Effector memory CD8-positive, alpha-beta T cell (primary cell): Measurements from ENCODE around the gene CIB1.
"Not testable (repeated sequence)": the region's sequence is repeated elsewhere in the genome, so short reads cannot be mapped to it uniquely, and the experiment has no call there.

Experiments used
- ATAC-seq: fragments of 150-1000 bp; cut with Tn5 transposase; replicated peaks from 2 replicates; pipeline ENCODE4 v1.10.0; 2021; ENCODE audit warnings: mild to moderate bottlenecking, moderate library complexity
- DNase-seq, 3 experiments: peaks; one replicate each; pipeline ENCODE4 v3.0.0; 2021
- H3K27ac Mint-ChIP-seq, 2 donors: one replicate each; pipeline ENCODE4 v1.8.0; 2022; ENCODE audit warnings: mild to moderate bottlenecking in 2 of 2, mixed read lengths in 2 of 2, moderate library complexity in 2 of 2
- H3K27me3 Mint-ChIP-seq, 2 donors: one replicate each; pipeline ENCODE4 v1.8.0; 2022; ENCODE audit warnings: mixed read lengths in 2 of 2
- H3K36me3 Mint-ChIP-seq: one replicate; pipeline ENCODE4 v1.8.0; 2022; ENCODE audit warnings: mild to moderate bottlenecking, moderate library complexity, mixed read lengths; ENCODE audit not compliant: insufficient read depth
- H3K4me1 Mint-ChIP-seq, 2 donors: one replicate each; pipeline ENCODE4 v1.8.0; 2022; ENCODE audit warnings: low read depth in 2 of 2, mixed read lengths in 2 of 2
- H3K4me3 Mint-ChIP-seq, 2 donors: one replicate each; pipeline ENCODE4 v1.8.0; 2022; ENCODE audit warnings: mild to moderate bottlenecking in 2 of 2, mixed read lengths in 2 of 2, moderate library complexity in 2 of 2
- H3K9me3 Mint-ChIP-seq, 2 donors: one replicate each; pipeline ENCODE4 v1.8.0; 2022; ENCODE audit warnings: mixed read lengths in 2 of 2

Gene CIB1

DNA sequence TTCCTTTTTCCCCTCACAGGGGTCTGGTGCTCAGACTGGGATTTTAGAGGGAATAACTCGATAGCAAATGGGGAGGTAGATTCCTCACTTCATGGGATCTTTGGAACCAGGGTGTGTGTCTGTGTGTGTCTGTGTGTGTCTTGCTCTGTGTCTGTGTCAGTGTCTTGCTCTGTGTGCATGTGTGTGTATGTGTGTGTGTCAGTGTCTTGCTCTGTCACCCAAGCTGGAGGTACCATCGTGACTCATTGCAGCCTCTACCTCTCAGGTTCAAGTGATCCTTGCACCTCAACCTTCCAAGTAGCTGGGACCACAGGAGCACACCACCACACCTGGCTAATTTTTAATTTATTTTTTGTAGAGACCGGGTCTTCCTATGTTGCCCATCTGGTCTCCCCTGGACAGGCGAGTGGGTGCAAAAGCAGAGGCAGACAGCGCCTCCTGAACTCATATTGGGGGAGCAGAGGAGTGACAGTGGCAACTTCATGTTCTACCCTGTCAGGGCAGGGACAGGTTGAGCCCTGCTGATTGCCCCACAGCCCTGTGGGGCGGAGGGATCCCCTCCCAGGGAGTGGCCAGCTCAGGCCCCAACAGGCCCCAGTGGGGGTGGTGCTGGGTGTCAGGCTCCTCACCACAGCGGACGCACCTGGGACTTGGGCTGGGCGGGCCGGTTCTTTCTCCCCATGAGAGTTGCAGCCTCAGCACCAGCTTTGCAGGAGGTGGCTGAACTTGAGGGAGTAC lies 43.0 kb downstream of the CIB1 start:
- Mint-ChIP-seq H3K27ac (peak overlapping the region; percentile 27 to 44), H3K4me1 (peaks cover 14 to 28% of the 10 kb centered on the region in 2 donors), H3K27me3 (no peaks in the 10 kb centered on the region), H3K9me3 (no peaks in the 10 kb centered on the region), H3K4me3 (no peak overlapping the region), H3K36me3 (no peaks in the 10 kb centered on the region)
- no peak for DNase-seq
- peak; percentile 43 for ATAC-seq

GRCh38 chr15:90189781-90190467 lies 43.8 kb downstream of the CIB1 start:
- Mint-ChIP-seq H3K9me3 (no peaks in the 10 kb centered on the region), H3K27me3 (no peaks in the 10 kb centered on the region), H3K27ac (no peak overlapping the region), H3K36me3 (no peaks in the 10 kb centered on the region), H3K4me3 (no peak overlapping the region), H3K4me1 (peaks cover 20 to 32% of the 10 kb centered on the region in 2 donors)
- DNase-seq (no peak), ATAC-seq (no peak)

DNA sequence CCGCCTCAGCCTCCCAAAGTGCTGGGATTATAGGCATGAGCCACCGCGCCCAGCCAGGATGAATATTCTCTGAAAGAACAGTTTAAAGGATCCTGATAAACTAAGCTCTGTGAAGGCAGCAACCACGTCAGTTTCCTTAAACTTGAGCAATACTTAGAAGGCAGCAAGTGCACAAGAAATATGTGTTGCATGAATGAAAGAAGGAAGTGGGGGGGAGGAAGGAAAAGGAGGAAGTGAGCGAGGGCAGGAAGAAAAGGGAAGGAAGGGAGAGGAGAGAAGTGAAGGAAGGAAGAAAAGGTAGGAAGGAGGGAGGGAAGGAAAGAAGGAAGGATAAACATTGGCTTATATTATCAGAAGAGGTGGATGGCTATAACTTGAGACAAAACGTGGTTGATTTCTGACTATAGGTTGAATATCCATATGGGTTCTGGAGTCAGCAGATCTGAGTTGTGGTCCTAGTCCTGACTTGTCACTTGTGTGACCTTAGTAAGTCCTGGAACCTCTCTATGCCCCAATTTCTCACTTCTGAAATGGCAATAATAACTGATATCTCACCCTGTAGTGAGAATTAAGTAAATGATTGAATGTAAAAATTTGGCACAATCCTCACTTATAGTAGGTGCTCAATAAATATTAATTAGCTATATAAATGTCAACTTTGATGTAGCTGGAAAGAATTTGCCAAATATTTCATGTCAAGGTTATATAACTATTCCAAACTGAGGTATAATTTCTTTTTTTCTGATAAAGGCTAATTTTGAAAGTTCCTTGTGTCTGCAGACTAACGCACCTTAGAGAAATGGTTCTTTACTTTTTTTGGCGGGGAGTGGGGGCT lies 44.6 kb downstream of the CIB1 start:
- no peak overlapping the region for H3K4me3 Mint-ChIP-seq
- peak overlapping the region in 1 of 2 donors; percentile 19 for H3K27ac Mint-ChIP-seq
- ATAC-seq (no peak), DNase-seq (no peak)
- H3K9me3 Mint-ChIP-seq = no peaks in the 10 kb centered on the region
- no peaks in the 10 kb centered on the region for H3K27me3 Mint-ChIP-seq
- H3K36me3 Mint-ChIP-seq = no peaks in the 10 kb centered on the region
- H3K4me1 Mint-ChIP-seq = peaks cover 22 to 31% of the 10 kb centered on the region in 2 donors

GRCh38 chr15:90188065-90188464 lies 45.7 kb downstream of the CIB1 start:
- Mint-ChIP-seq H3K27ac (peak overlapping the region in 1 of 2 donors; percentile 19), H3K4me1 (peaks cover 21 to 30% of the 10 kb centered on the region in 2 donors)
- H3K36me3 Mint-ChIP-seq, ATAC-seq, DNase-seq, H3K4me3 Mint-ChIP-seq, H3K9me3 Mint-ChIP-seq, H3K27me3 Mint-ChIP-seq: not testable (repeated sequence)

DNA sequence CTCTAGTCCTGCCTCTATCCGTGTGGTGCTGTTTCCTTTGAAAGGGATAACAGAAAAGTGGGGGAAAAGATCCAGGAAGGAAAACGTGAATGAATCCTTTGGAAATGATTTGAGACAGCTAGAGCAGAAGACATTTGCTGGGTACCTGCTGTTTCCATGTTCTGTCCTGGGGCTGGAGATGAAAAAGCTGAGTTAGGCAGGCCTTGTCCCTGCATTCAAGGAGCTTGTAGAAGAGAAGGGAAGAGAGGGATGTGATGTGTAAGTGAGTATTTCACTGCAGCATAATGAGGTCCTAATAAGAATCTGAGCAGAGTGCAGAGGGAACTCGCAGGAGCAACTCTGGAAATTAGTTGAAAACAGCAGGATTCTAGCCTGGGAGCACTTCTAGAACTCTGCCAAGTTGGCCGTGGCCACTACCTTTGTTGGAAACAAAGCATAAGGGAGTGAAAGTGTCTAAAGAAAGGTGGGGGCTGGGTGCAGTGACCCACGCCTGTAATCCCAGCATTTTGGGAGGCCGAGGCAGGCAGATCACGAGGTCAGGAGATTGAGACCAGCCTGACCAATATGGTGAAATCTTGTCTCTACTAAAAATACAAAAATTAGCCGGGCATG lies 46.4 kb downstream of the CIB1 start:
- DNase-seq (no peak), ATAC-seq (no peak)
- Mint-ChIP-seq H3K27me3 (no peaks in the 10 kb centered on the region), H3K4me3 (no peak overlapping the region), H3K9me3 (no peaks in the 10 kb centered on the region), H3K27ac (peak overlapping the region in 1 of 2 donors; percentile 35), H3K36me3 (no peaks in the 10 kb centered on the region), H3K4me1 (peaks cover 21 to 26% of the 10 kb centered on the region in 2 donors)

DNA sequence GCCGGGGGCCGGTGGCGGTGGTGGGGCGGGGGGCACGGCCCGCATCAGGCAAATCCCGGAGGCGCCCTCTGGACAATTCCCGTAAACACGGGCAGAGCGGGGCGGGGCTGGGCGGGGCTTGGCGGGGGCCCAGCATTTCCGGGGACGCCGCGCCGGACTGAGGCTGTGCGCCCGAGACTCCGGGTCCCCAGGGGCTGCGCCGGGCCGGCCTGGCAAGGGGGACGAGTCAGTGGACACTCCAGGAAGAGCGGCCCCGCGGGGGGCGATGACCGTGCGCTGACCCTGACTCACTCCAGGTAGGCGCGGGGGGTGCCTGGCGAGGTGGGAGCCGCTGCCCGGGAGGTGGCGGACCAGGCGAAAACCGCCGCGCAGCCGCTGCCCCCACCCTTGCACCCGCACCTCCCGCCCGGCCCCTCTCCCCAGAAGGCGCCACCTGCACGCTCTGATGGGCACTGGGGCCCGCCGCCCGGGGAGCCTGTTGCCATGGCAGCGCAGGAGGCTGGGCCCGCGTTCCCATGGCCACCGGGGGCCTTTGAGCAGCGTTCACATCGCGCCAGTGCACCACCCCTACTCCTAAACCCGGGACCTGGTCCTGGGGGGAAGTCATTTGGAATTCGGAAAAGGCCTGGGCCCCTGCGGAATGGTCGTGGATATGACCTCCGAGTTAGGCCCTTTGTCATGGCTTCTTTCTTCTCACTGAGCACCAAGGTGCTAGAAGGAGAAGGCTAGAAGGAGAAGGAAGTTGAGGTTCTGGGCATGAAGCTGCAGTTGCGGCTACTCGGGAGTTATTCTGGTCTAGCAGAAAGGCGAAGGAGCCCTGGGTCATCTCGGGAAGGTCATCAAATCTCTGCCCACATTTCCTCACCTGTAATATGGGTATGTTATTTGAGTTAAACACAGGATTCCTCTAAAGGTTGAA lies 48.7 kb downstream of the CIB1 start:
- Mint-ChIP-seq H3K27me3 (no peaks in the 10 kb centered on the region), H3K27ac (peak overlapping the region; percentile 85 to 88), H3K4me1 (peaks cover 10 to 13% of the 10 kb centered on the region in 2 donors), H3K9me3 (no peaks in the 10 kb centered on the region), H3K4me3 (peak overlapping the region; percentile 85 to 87), H3K36me3 (no peaks in the 10 kb centered on the region)
- ATAC-seq (peak; percentile 88), DNase-seq (peak; percentile 44 to 52 (median 50))

DNA sequence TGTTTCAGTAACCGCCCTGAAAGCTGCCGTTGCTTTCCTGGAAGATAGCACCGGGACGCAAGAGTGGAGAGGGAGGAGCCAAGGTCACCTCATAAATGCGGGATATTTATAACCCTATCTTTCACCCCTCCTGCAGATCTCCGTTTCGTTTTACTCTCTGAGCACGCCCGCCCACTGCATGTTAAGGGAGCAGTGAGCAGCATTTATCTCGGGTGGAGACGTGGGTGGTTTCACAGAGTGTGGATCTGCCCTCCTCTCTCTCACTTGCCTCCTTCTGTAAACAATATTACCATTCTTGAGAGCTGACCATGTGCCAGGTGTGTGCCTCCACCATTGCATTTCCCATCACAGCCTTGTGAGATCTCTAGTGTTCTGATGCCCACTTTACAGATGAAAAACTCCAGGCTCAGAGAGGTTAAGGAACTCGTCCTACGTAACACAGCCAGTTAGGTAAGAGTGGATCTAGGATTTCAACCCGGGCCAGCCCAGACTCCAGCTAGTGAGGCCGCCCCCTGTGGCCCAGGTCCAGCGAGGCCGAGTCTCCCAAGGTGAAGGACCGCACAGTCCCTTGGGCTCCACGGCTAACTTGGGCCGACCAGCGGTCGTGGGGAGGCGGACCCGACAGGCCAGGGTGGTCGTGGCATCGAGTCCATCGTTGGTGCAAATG lies 49.5 kb downstream of the CIB1 start:
- Mint-ChIP-seq H3K4me1 (peaks cover 13 to 15% of the 10 kb centered on the region in 2 donors), H3K27ac (peak overlapping the region; percentile 85 to 88), H3K36me3 (no peaks in the 10 kb centered on the region), H3K9me3 (no peaks in the 10 kb centered on the region), H3K4me3 (peak overlapping the region; percentile 85 to 87), H3K27me3 (peaks cover 0 to 3% of the 10 kb centered on the region in 2 donors)
- DNase-seq (peak in 2 of 3 experiments; percentile 4 to 15), ATAC-seq (peak; percentile 53)

DNA sequence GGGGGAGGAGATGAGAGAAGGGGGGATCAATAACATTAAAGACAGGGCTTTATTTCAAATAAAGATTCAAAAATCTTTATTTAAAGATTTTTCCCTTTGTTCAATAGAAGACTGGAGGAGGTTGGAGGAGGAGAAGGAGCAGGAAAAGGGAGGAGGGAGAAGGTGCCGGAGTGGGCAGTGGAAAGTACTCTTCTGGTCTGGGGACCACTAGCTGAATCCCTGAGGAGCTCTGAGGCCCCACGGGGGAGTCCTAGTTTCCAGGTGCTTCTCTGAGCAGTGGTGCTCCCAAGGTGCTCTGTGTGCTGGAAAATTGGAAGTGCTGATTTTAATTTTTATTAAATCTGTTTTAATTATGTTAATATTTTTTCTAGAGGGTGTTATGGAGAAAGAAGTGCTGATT lies 52.0 kb downstream of the CIB1 start:
- Mint-ChIP-seq H3K36me3 (no peaks in the 10 kb centered on the region), H3K27ac (peak overlapping the region in 1 of 2 donors; percentile 32), H3K9me3 (no peaks in the 10 kb centered on the region), H3K4me1 (peaks cover 20% of the 10 kb centered on the region in 2 donors), H3K27me3 (peaks cover 0 to 7% of the 10 kb centered on the region in 2 donors), H3K4me3 (no peak overlapping the region)
- no peak for DNase-seq
- ATAC-seq = no peak
